ENCODE measurements around the gene SH3BP4. TPM values are rescaled to one million over a fixed set of nuclear protein-coding genes. Genes with fewer than 3 reads are reported as not detected.

Gene SH3BP4
- total and polyA plus RNA-seq, 4 donors: 4.5 to 32.2 (median 16.3) TPM

GRCh38 chr2:234960175-234961088 is 8.6 kb downstream of the SH3BP4 start:
- no peak for ATAC-seq (ENCODE audit: low FRiP score)
- Histone ChIP-seq H3K27ac (ENCODE audit: low read depth in 1 of 2, low read length in 2 of 2) (no peak overlapping the region), H3K4me1 (ENCODE audit: control insufficient read depth in 1 of 2, insufficient read depth in 2 of 2, low read length in 2 of 2) (no peaks in the 10 kb centered on the region), H3K36me3 (ENCODE audit: control insufficient read depth in 1 of 2, insufficient read depth in 2 of 2, low read length in 1 of 2) (no peaks in the 10 kb centered on the region), H3K4me3 (ENCODE audit: low read length in 2 of 2) (no peak overlapping the region), H3K9me3 (ENCODE audit: control insufficient read depth, low read length) (no peaks in the 10 kb centered on the region), H3K27me3 (ENCODE audit: control insufficient read depth in 1 of 2, insufficient read depth in 2 of 2, low read length in 1 of 2) (no peaks in the 10 kb centered on the region)
- no peak for DNase-seq
- 86 to 93% methylated on average over 13 of the region's 13 CpGs for WGBS, 2 donors
- intact Hi-C loops (cut with DNase I): no loop called here

DNA sequence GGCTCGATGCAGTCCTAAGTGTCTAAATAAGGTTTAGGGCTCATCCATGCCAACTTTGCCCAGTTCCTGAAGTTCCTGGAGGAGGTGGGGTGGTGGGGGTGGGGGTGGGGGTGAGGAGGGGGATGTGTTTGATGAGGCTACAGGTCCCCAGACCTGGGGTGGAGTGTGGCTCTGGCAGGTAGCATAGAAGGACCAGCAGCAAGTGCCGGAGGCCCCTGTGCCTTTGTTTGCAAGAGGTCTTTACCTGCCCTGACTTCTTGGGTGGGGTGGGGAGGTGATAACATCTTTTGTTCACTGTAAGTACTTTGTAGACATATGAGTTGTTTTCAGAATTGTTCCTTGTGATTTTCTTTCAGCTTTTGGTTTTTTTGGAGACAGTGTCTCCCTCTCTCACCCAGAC is 10.0 kb downstream of the SH3BP4 start:
- Histone ChIP-seq H3K27ac (ENCODE audit: low read depth in 1 of 2, low read length in 2 of 2) (no peak overlapping the region), H3K4me1 (ENCODE audit: control insufficient read depth in 1 of 2, insufficient read depth in 2 of 2, low read length in 2 of 2) (no peaks in the 10 kb centered on the region), H3K27me3 (ENCODE audit: control insufficient read depth in 1 of 2, insufficient read depth in 2 of 2, low read length in 1 of 2) (no peaks in the 10 kb centered on the region), H3K36me3 (ENCODE audit: control insufficient read depth in 1 of 2, insufficient read depth in 2 of 2, low read length in 1 of 2) (no peaks in the 10 kb centered on the region), H3K9me3 (ENCODE audit: control insufficient read depth, low read length) (no peaks in the 10 kb centered on the region), H3K4me3 (ENCODE audit: low read length in 2 of 2) (no peak overlapping the region)
- intact Hi-C loops (cut with DNase I): no loop called here
- no peak for ATAC-seq (ENCODE audit: low FRiP score)
- WGBS, 2 donors: 94 to 98% methylated on average over 2 of the region's 2 CpGs
- no peak for DNase-seq

DNA sequence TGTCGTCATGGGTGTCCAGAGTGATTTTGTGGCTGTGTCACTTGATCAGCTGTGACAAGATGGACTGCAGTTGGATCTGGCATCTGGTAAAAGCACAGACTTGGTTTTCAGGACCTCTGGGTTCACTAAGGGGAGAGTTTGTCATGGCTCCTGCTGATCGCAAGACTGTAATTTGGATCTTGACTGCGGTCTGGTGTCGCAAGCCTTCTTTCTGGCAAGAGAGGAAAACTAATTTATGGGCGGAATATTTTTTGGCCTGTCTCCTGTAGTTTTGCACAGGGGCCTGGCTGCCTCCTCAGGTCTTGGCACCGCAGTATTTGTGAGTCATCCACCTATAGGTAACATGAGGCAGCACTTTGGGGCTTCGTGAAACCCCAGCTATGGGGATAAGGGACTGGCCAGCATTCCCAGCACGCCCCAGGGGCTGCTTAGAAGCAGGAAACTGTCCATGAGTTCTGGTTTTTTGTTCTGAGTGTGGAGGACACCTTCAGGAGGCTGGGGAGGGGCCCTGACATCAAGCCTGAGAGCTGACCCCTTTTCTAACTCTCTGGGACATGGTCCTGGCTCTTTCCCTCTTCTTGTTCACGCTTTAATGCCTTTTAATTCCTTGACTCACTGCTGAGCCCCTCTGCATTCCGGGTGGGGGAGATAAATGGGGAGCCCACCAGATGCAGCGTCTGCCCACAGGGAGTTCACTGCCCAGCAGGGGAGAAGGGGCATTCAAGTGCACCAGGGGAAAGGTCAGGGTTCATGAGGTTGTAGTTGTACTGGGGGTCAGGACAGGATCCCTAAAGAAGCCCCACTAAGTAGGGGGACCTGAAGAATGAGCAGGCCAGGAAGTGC is 12.2 kb downstream of the SH3BP4 start:
- H3K36me3 ChIP-seq (ENCODE audit: control insufficient read depth in 1 of 2, insufficient read depth in 2 of 2, low read length in 1 of 2): no peaks in the 10 kb centered on the region
- H3K4me1 ChIP-seq (ENCODE audit: control insufficient read depth in 1 of 2, insufficient read depth in 2 of 2, low read length in 2 of 2): no peaks in the 10 kb centered on the region
- intact Hi-C loops (cut with DNase I): no loop called here
- H3K27me3 ChIP-seq (ENCODE audit: control insufficient read depth in 1 of 2, insufficient read depth in 2 of 2, low read length in 1 of 2): no peaks in the 10 kb centered on the region
- no peaks in the 10 kb centered on the region for H3K9me3 ChIP-seq (ENCODE audit: control insufficient read depth, low read length)
- no peak overlapping the region for H3K27ac ChIP-seq (ENCODE audit: low read depth in 1 of 2, low read length in 2 of 2)
- WGBS, 2 donors: 66 to 70% methylated on average over 11 of the region's 11 CpGs
- DNase-seq: peak in 1 of 2 donors; percentile 70
- H3K4me3 ChIP-seq (ENCODE audit: low read length in 2 of 2): no peak overlapping the region
- ATAC-seq (ENCODE audit: low FRiP score): peak; percentile 47

DNA sequence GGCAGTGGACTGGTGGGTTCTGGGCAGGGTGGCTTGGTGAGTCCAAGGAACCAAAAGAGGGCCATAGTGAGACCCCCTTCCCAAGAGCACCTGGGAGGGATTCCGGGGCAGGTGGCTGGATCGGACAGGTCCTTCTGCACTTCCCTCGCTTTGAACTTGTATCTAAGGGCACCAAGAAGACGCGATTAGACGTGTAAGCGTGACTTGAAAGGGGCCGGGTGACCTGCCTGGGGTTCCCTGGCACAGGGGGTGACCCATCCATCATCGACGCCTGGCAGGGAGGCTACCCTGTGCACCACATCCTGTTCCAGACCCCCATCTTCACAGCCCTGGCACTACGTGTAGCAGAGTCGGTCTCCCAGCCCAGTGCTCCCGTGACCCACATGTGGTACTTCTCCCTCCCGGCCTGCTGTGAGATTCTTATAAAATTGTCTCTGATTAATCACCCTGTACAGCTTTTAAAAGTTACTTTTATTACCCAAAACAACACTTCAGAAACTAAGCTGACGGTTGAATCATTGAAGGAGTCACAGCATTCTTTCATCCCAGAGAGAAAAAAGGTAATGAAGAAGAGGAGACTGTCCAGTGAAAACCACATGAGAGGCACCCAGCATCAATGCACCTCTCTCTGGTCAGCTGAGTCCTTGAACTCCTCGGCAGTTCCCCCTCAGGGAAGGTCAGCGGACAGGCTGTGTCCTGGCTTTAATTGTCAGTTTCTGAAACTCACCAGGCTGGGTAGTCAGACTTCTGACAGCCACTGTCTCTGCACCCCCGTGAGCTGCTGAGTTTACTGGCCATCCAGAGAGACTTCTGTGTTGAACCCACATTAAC is 13.0 kb downstream of the SH3BP4 start:
- DNase-seq (peak in 1 of 2 donors; percentile 54), ATAC-seq (ENCODE audit: low FRiP score) (no peak)
- no peaks in the 10 kb centered on the region for H3K36me3 ChIP-seq (ENCODE audit: control insufficient read depth in 1 of 2, insufficient read depth in 2 of 2, low read length in 1 of 2)
- 80 to 96% methylated on average over 18 of the region's 18 CpGs for WGBS, 2 donors
- no peak overlapping the region for H3K4me3 ChIP-seq (ENCODE audit: low read length in 2 of 2)
- H3K27me3 ChIP-seq (ENCODE audit: control insufficient read depth in 1 of 2, insufficient read depth in 2 of 2, low read length in 1 of 2): no peaks in the 10 kb centered on the region
- intact Hi-C loops (cut with DNase I): no loop called here
- H3K4me1 ChIP-seq (ENCODE audit: control insufficient read depth in 1 of 2, insufficient read depth in 2 of 2, low read length in 2 of 2): no peaks in the 10 kb centered on the region
- no peak overlapping the region for H3K27ac ChIP-seq (ENCODE audit: low read depth in 1 of 2, low read length in 2 of 2)
- H3K9me3 ChIP-seq (ENCODE audit: control insufficient read depth, low read length): no peaks in the 10 kb centered on the region

DNA sequence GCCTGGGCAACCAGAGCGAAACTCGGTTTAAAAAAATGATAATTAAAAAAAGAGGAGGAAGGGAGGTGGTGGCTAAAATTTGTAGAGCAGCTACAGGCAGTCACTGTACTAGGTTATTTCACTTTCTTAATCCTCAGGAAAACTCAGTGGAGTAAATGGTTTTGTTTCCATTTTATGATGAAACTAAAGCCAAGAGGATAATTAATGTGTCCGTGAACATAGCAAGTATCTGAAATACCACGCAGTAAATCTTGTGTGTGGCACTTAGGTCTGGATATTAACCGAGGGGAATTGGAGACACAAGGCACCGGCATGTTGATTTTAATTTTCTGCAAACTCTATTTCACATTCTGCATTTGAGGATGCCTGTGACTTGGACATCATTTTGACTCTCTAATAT is 14.5 kb downstream of the SH3BP4 start:
- H3K4me1 ChIP-seq (ENCODE audit: control insufficient read depth in 1 of 2, insufficient read depth in 2 of 2, low read length in 2 of 2): no peaks in the 10 kb centered on the region
- no peaks in the 10 kb centered on the region for H3K27me3 ChIP-seq (ENCODE audit: control insufficient read depth in 1 of 2, insufficient read depth in 2 of 2, low read length in 1 of 2)
- no peak overlapping the region for H3K4me3 ChIP-seq (ENCODE audit: low read length in 2 of 2)
- H3K9me3 ChIP-seq (ENCODE audit: control insufficient read depth, low read length): no peaks in the 10 kb centered on the region
- intact Hi-C loops (cut with DNase I): no loop called here
- ATAC-seq (ENCODE audit: low FRiP score) (no peak), DNase-seq (no peak)
- 80 to 91% methylated on average over 6 of the region's 6 CpGs for WGBS, 2 donors
- no peaks in the 10 kb centered on the region for H3K36me3 ChIP-seq (ENCODE audit: control insufficient read depth in 1 of 2, insufficient read depth in 2 of 2, low read length in 1 of 2)
- no peak overlapping the region for H3K27ac ChIP-seq (ENCODE audit: low read depth in 1 of 2, low read length in 2 of 2)

DNA sequence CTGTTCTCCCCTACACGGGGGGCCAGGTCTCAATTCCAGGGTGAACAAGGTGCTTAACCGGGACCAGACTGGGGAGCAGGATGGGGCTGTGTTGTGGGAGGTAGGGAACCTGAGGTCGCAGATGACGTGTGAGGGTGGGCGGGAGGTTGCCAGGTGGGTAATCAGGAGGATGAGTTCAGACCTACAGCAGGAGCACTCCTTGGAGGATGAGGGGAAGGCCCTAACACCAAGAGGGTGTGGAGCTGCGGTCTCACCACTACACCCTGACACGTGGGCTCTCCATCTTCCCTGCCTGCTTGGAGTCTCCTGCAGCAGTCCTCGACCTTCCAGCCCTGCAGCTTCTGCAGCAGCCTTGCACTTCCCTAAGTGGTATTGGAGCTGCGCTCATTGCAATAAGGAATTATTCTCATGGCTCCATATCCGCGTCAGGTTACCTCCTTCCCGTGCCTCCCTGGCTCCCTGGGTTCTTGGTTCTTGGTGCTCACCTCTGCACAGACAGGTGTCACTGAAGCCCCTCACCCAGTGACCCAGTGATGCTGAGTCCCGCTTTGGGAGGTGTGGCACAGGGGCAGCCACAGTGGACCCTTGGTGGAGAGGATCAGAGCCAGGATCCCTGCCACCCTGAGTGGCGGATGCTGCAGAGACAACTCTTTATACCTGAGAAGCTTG is 15.5 kb downstream of the SH3BP4 start:
- DNase-seq (no peak), ATAC-seq (ENCODE audit: low FRiP score) (peak; percentile 16)
- WGBS, 2 donors: 96 to 97% methylated on average over 14 of the region's 14 CpGs
- Histone ChIP-seq H3K9me3 (ENCODE audit: control insufficient read depth, low read length) (no peaks in the 10 kb centered on the region), H3K4me1 (ENCODE audit: control insufficient read depth in 1 of 2, insufficient read depth in 2 of 2, low read length in 2 of 2) (no peaks in the 10 kb centered on the region), H3K27ac (ENCODE audit: low read depth in 1 of 2, low read length in 2 of 2) (no peak overlapping the region), H3K4me3 (ENCODE audit: low read length in 2 of 2) (no peak overlapping the region), H3K27me3 (ENCODE audit: control insufficient read depth in 1 of 2, insufficient read depth in 2 of 2, low read length in 1 of 2) (no peaks in the 10 kb centered on the region), H3K36me3 (ENCODE audit: control insufficient read depth in 1 of 2, insufficient read depth in 2 of 2, low read length in 1 of 2) (no peaks in the 10 kb centered on the region)
- intact Hi-C loops (cut with DNase I): no loop called here

DNA sequence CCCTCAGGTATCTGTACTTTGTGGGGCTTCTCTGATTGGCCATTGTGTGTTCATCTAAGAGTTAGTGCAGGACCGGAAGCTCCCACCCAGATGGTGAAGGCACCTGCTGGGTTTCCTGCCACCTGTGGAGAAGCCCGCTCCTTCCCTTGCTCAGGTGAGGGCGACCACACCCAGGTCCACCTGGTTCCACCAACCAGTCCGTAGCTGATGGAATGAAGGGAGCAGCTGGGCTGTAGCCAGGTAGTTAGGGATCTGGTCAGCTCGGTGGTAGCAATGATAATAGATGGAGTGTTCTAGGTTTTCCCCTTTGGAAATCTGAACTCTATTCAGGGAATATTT is 16.0 kb downstream of the SH3BP4 start:
- no peak overlapping the region for H3K27ac ChIP-seq (ENCODE audit: low read depth in 1 of 2, low read length in 2 of 2)
- no peaks in the 10 kb centered on the region for H3K4me1 ChIP-seq (ENCODE audit: control insufficient read depth in 1 of 2, insufficient read depth in 2 of 2, low read length in 2 of 2)
- H3K9me3 ChIP-seq (ENCODE audit: control insufficient read depth, low read length): no peaks in the 10 kb centered on the region
- no peak overlapping the region for H3K4me3 ChIP-seq (ENCODE audit: low read length in 2 of 2)
- H3K36me3 ChIP-seq (ENCODE audit: control insufficient read depth in 1 of 2, insufficient read depth in 2 of 2, low read length in 1 of 2): no peaks in the 10 kb centered on the region
- H3K27me3 ChIP-seq (ENCODE audit: control insufficient read depth in 1 of 2, insufficient read depth in 2 of 2, low read length in 1 of 2): no peaks in the 10 kb centered on the region
- intact Hi-C loops (cut with DNase I): no loop called here
- DNase-seq: no peak
- 96 to 98% methylated on average over 5 of the region's 5 CpGs for WGBS, 2 donors
- ATAC-seq (ENCODE audit: low FRiP score): no peak

DNA sequence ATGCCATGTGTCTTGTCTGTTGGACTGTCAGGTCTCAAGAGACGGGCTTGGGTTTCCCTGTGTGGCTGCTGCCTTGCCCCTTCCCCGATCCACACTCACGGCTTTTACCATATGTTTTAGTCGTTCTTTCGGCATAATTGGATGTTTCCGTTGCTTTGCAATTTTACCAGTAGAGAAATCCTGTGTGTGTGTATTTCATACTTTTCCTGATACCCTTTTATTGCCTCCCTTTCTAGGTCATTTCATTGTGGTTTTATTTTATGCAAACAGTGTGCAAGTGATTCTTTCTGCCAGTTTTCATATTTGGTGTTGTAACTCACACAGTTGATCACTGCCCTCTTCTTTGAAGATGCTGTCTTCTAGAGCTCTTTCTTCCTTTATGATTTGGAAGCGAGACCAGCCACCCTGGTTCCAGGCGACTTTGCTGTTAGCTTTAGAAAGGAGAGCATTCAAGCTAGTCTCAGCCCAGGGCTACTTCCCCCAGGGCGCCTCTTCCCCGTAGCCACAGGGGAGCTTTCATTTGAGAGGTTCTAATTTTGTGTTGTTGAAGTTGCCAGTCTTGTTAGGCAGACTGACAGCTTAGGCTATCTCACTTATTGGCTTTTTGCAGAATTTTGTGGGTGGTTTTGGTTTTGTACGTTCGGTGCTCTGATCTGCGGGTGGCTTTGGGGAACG is 17.0 kb downstream of the SH3BP4 start:
- intact Hi-C loops (cut with DNase I): no loop called here
- no peaks in the 10 kb centered on the region for H3K36me3 ChIP-seq (ENCODE audit: control insufficient read depth in 1 of 2, insufficient read depth in 2 of 2, low read length in 1 of 2)
- ATAC-seq (ENCODE audit: low FRiP score): no peak
- H3K4me3 ChIP-seq (ENCODE audit: low read length in 2 of 2): no peak overlapping the region
- H3K27ac ChIP-seq (ENCODE audit: low read depth in 1 of 2, low read length in 2 of 2): no peak overlapping the region
- WGBS, 2 donors: 93% methylated on average over 14 of the region's 14 CpGs
- no peaks in the 10 kb centered on the region for H3K9me3 ChIP-seq (ENCODE audit: control insufficient read depth, low read length)
- no peaks in the 10 kb centered on the region for H3K4me1 ChIP-seq (ENCODE audit: control insufficient read depth in 1 of 2, insufficient read depth in 2 of 2, low read length in 2 of 2)
- no peaks in the 10 kb centered on the region for H3K27me3 ChIP-seq (ENCODE audit: control insufficient read depth in 1 of 2, insufficient read depth in 2 of 2, low read length in 1 of 2)
- no peak for DNase-seq

All from aorta (tissue), 5 donors.